Measurements from ENCODE around the gene TM9SF3.
"Not testable (repeated sequence)": the region's sequence is repeated elsewhere in the genome, so short reads cannot be mapped to it uniquely, and the experiment has no call there.

TM9SF3 gene

DNA sequence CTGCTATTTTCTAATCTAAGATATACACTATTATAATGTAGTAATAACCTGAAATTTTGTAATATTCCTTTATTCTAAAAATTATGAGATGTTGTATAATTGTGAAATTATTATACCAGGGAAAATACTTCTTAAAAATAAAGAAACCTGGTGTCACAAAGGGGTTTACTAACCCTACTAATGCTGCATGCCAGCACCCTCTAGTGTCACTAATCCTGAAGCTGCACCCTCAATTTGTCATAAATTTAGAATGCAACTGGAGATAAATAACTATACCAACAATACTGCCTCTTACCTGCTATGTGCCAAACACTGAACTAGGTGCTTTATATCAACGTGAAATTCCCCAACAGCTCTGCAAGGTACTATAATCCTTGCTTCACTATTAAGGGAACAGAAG, 30.8 kb downstream of the TM9SF3 start:
- no peak overlapping the region for H3K4me3 ChIP-seq (ENCODE audit: low read depth, low read length)
- TF ChIP-seq, protein P1, sequence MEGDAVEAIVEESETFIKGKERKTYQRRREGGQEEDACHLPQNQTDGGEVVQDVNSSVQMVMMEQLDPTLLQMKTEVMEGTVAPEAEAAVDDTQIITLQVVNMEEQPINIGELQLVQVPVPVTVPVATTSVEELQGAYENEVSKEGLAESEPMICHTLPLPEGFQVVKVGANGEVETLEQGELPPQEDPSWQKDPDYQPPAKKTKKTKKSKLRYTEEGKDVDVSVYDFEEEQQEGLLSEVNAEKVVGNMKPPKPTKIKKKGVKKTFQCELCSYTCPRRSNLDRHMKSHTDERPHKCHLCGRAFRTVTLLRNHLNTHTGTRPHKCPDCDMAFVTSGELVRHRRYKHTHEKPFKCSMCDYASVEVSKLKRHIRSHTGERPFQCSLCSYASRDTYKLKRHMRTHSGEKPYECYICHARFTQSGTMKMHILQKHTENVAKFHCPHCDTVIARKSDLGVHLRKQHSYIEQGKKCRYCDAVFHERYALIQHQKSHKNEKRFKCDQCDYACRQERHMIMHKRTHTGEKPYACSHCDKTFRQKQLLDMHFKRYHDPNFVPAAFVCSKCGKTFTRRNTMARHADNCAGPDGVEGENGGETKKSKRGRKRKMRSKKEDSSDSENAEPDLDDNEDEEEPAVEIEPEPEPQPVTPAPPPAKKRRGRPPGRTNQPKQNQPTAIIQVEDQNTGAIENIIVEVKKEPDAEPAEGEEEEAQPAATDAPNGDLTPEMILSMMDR (IDR thresholded peaks at IDR 0.05; ENCODE audit: low read depth, low read length), result peak; percentile 16; the same call in 1 of the 2 replicates

DNA sequence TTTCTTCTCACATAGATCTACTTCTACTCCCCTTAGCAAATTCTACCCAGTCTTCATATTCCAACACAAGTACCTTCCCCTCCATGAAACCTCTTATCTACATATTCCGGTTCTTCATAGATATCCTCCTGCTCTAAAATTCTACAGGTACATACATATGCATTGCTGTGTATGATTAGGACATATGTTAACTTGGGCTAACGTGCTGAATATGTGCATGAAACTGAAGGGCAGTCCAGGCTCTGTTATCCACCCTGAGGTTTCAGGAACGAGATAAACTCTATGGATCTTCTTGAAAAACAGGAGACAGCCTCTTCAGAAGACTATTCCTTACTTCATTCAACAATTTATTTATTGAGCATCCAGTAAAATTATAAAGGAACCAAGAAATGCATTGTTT, 31.5 kb downstream of the TM9SF3 start:
- TF ChIP-seq, protein P1 (IDR thresholded peaks at IDR 0.05; ENCODE audit: low read depth, low read length), result no peak
- H3K4me3 ChIP-seq (ENCODE audit: low read depth, low read length), result no peak overlapping the region

DNA sequence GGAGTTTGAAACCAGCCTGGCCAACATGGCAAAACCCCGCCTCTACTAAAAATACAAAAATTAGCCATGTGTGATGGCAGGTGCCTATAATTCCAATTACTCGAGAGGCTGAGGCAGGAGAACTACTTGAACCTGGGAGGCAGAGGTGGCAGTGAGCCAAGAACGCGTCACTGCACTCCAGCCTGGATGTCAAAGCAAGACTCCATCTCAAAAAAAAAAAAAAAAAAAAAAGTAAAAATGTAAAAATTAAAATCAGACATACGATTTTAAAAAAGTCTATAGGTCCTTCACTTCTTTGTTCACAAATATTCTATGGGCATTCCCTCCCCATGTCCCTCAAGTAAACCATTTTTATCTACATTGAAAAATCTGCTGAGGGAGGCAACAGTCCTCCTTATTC, 38.2 kb downstream of the TM9SF3 start:
- TF ChIP-seq, protein P1 (IDR thresholded peaks at IDR 0.05; ENCODE audit: low read depth, low read length), result no peak
- no peak overlapping the region for H3K4me3 ChIP-seq (ENCODE audit: low read depth, low read length)

DNA sequence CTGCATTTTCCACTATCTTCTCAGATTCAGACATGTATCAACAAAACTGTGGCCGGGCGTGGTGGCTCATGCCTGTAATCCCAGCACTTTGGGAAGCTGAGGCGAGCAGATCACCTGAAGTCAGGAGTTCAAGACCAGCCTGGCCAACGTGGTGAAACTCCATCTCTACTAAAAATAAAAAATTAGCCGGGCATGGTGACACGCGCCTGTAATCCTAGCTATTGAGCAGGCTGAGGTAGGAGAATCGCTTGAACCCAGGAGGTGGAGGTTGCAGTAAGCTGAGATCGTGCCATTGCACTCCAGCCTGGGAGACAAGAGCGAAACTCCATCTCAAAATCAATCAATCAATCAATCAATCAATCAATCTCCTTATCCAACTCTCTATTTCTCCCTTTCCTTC, 41.3 kb downstream of the TM9SF3 start:
- not testable (repeated sequence) for H3K4me3 ChIP-seq (ENCODE audit: low read depth, low read length)

DNA sequence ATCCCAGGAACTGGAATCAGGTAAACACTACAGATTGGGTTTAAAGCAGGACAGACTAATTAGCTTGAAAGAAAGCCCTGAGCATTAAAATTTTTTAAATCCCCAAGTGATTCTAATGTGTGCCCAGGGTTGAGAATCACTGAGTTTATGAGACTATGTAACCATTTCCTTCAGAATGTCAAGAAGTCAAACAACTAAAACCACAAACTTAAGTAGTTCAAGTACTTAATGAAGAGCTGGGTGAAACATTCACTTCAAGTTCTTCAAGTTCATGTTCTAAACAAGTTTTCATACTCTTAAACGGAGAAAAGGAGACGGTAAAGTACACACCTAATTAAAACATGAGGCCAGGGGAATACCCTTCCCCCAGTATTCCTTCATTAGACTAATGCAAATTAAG, 44.9 kb downstream of the TM9SF3 start:
- H3K4me3 ChIP-seq (ENCODE audit: low read depth, low read length), result no peak overlapping the region
- TF ChIP-seq, protein P1 (IDR thresholded peaks at IDR 0.05; ENCODE audit: low read depth, low read length), result no peak

DNA sequence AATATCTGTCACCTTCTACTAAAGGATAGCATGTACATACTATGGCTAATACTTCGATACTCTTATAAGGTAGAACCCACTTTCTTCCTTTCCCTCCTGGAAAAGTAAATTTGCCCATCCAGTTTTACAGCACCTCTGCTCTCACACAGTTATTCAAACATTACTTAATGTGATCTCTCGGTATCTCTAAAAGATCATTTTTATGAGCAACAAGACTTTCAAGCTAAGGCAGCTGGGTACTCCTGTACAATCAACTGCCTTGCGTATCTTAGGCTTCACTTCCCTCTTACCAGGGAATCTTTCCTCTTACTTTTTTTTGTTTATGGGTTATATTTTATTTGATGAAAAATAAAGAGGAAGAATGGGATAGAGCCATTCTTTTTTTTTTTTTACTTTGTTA, 46.6 kb downstream of the TM9SF3 start:
- TF ChIP-seq, protein P1 (IDR thresholded peaks at IDR 0.05; ENCODE audit: low read depth, low read length), result no peak
- no peak overlapping the region for H3K4me3 ChIP-seq (ENCODE audit: low read depth, low read length)

DNA sequence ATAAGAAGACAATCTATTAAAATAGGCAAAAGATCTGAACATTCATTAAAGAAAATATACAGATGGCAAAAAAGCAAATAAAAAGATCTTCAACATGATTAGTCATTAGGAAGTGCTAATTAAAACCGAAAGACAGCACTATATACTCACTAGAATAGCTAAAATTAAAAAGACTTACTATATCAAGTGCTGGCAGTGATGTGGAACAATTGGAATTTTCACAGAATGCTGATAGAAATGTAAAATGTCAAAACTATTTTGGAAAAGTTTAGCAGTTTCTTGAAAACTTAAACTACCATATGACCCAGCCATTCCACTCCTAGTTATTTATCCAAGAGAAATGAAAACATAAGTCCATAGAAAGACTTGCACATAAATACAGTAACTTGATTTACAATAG, 48.1 kb downstream of the TM9SF3 start:
- H3K4me3 ChIP-seq (ENCODE audit: low read depth, low read length), result no peak overlapping the region
- TF ChIP-seq, protein P1 (IDR thresholded peaks at IDR 0.05; ENCODE audit: low read depth, low read length), result no peak

DNA sequence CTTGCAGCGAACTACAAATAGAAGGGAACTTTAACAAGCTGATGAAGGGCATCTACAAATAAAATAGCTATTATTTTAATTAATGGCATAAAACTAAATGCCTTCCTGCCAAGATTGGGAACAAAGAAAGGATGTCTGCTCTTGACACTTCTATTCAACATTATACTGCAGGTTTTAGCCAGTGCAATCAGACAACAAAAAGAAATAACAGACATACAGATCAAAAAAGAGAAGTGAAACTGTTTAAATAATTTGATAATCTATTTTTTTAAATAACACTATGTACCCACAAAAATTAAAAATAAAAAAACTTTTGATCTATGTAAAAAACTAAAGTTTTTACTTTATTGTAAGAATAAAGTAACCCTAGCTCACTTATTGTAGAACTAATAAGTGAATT, 50.7 kb downstream of the TM9SF3 start:
- H3K4me3 ChIP-seq (ENCODE audit: low read depth, low read length), result no peak overlapping the region
- TF ChIP-seq, protein P1 (IDR thresholded peaks at IDR 0.05; ENCODE audit: low read depth, low read length), result no peak

Measured in WI38 (cell line).